ENCODE results near the gene THOP1.

- TF ChIP-seq CTCF (IDR thresholded peaks at IDR 0.05; ENCODE audit: low read length) (no peak), EZH2 (IDR thresholded peaks at IDR 0.05; ENCODE audit: borderline replicate concordance, low read length) (no peak)
Observed at GRCh38 chr19:2820112-2820702, 34.9 kb downstream of the THOP1 start.
